ENCODE results near the gene RASAL2. TPM values are rescaled to one million over a fixed set of nuclear protein-coding genes. Genes with fewer than 3 reads are reported as not detected.

Gene RASAL2
- polyA plus RNA-seq (2011; rRNA removed) (17.6 and 17.8 TPM in 2 replicates), polyA plus RNA-seq (2017; fragmentation: RNase III; extraction: RNeasy Plus Mini Kit Qiagen cat#74134 plus additional on column Dnase treatment) (6.4 to 7.1 TPM (median 7.0 TPM) in 3 replicates), polyA minus RNA-seq (2011; rRNA and poly(A)+ RNA removed) (38.1 and 46.3 TPM in 2 replicates)
- 6.5 and 7.0 TPM in 2 replicates for polyA plus RNA-seq (2012; cell fraction: cytosol; rRNA removed)
- polyA plus RNA-seq (2012; cell fraction: nucleus; rRNA removed), result 16.6 and 19.2 TPM in 2 replicates

GRCh38 chr1:178093951-178094738 is at the start of gene RASAL2:
Gene RASAL2 (plus strand): TSS chr1:178094104. CDS start chr1:178094493, 389 bp downstream.
- Histone ChIP-seq H3K4me1 (peaks cover 52% of the 10 kb centered on the region), H3K27ac (peak within 1 kb of the TSS; percentile 85 to 97), H3K9me3 (no peaks in the 10 kb centered on the region), H3K4me2 (peak within 1 kb of the TSS; percentile 91), H3K4me3 (peak within 1 kb of the TSS; percentile 90)
- peak; percentile 76 to 82 for DNase-seq (ENCODE audit: low read depth in 1 of 2, low spot score in 1 of 2)
- peak; percentile 78 to 90 for ATAC-seq
- no peak for TF ChIP-seq RCOR1 (IDR thresholded peaks at IDR 0.05; ENCODE audit: low read depth, low read length)
- peak; percentile 5; the same call in 1 of the 2 replicates for TF ChIP-seq MAX (IDR thresholded peaks at IDR 0.05)
- TF ChIP-seq RNF2 (IDR thresholded peaks at IDR 0.05; ENCODE audit: borderline replicate concordance, low read depth), result no peak
- no peak for TF ChIP-seq REST (IDR thresholded peaks at IDR 0.05)
- 0 out of 5 replicates have a peak, but pooled peaks of 1 of the 2 experiments have one; percentile 17 for TF ChIP-seq JUN (IDR thresholded peaks at IDR 0.05)
- peak in 1 of 2 experiments; percentile 22; a peak in 1 of 5 replicates for TF ChIP-seq RAD21 (conservative IDR thresholded peaks at IDR 0.05 in 1 of 2, IDR thresholded peaks at IDR 0.05 in 1 of 2)
- TF ChIP-seq BCL3 (IDR thresholded peaks at IDR 0.05), result 0 out of 3 replicates have a peak, but pooled peaks have one; percentile 13
- CTCF ChIA-PET, result interaction anchor here (0.8 to 3.6 kb wide), 18 partner anchors 15 to 206 kb away, joined by 3 to 16 read pairs (median 4); no protein-coding TSS in a partner anchor
- no peak for FAIRE-seq
- 0% methylated on average over 9 of the region's 82 CpGs for WGBS (ENCODE audit: missing lambda C conversion rate)
- POLR2A ChIA-PET, result interaction anchor here (0.6 to 2.2 kb wide), 8 partner anchors 8 to 189 kb away, joined by 3 to 8 read pairs (median 4); no protein-coding TSS in a partner anchor

GRCh38 chr1:178046591-178047270 is 47.2 kb upstream of the RASAL2 start:
- ATAC-seq (peak; percentile 37 to 74; a peak in 3 of 6 replicates), FAIRE-seq (no peak), DNase-seq (ENCODE audit: low read depth in 1 of 2, low spot score in 1 of 2) (peak in 1 of 2 experiments; percentile 30)
- H3K4me1 ChIP-seq, result peaks cover 26% of the 10 kb centered on the region
- ChIA-PET CTCF (interaction anchor here (0.8 to 4.4 kb wide), 4 partner anchors 9 to 237 kb away, joined by 3 to 20 read pairs (median 10); no protein-coding TSS in a partner anchor), POLR2A (no interaction called here)
- 54% methylated on average over 1 of the region's 1 CpG for WGBS (ENCODE audit: missing lambda C conversion rate)
- no peak overlapping the region for H3K4me3 ChIP-seq
- no peak for TF ChIP-seq SREBF2 (IDR thresholded peaks at IDR 0.05)
- no peak for TF ChIP-seq ZC3H11A (IDR thresholded peaks at IDR 0.05)
- no peak for TF ChIP-seq POLR2A (IDR thresholded peaks at IDR 0.05; ENCODE audit: low read length)
- TF ChIP-seq NR3C1 (IDR thresholded peaks at IDR 0.05), result no peak
- TF ChIP-seq HMGXB4 (CRISPR knock-in tag; IDR thresholded peaks at IDR 0.05; ENCODE audit: borderline replicate concordance), result no peak
- TF ChIP-seq NPAS2 (CRISPR knock-in tag; IDR thresholded peaks at IDR 0.05; ENCODE audit: borderline replicate concordance), result no peak
- no peak for TF ChIP-seq CHD4 (IDR thresholded peaks at IDR 0.05; ENCODE audit: borderline replicate concordance)
- TF ChIP-seq CHD2 (IDR thresholded peaks at IDR 0.05; ENCODE audit: low read length, partially characterized antibody), result no peak
- no peak for TF ChIP-seq NFE2L2 (conservative IDR thresholded peaks at IDR 0.05; ENCODE audit: low read length)
- no peak for TF ChIP-seq RAD21 (conservative IDR thresholded peaks at IDR 0.05 in 1 of 2, IDR thresholded peaks at IDR 0.05 in 1 of 2)
- no peak for TF ChIP-seq MAX (IDR thresholded peaks at IDR 0.05)
- no peak for TF ChIP-seq ZSCAN20 (CRISPR knock-in tag; IDR thresholded peaks at IDR 0.05)
- TF ChIP-seq BHLHE40 (IDR thresholded peaks at IDR 0.05; ENCODE audit: low read depth, low read length), result no peak
- no peaks in the 10 kb centered on the region for H3K9me3 ChIP-seq
- peak overlapping the region; percentile 50 for H3K4me2 ChIP-seq
- H3K27ac ChIP-seq, result peak overlapping the region; percentile 2 to 19; a peak in 1 of 6 replicates

Data from A549 (cell line).